MCF 10A (cell line): ENCODE measurements around the gene MAGEE1. TPM values are rescaled to one million over a fixed set of nuclear protein-coding genes. Genes with fewer than 3 reads are reported as not detected.

Source experiments
- BruUV-seq: library from RNA; stranded (reverse); fragments of 400-500 nt; replicated peaks from 2 replicates; lab custom pipeline; 2021; lab: Mats Ljungman, UMichigan
- CTCF ChIA-PET: fragments of 300-600 bp; sonication (Branson Sonifier 250); formaldehyde crosslinking; extraction: SDS; loops from one replicate; lab custom pipeline; 2021; ENCODE audit warnings: antibody characterized with exemption, inconsistent platforms; lab: Yijun Ruan, JAX
- POLR2A ChIA-PET: fragments of 300-600, 350-650 bp; sonication (Branson Sonifier 250); formaldehyde crosslinking; extraction: SDS; loops from one replicate; lab custom pipeline; 2020; ENCODE audit warnings: antibody characterized with exemption, inconsistent platforms; lab: Yijun Ruan, JAX
- DNase-seq: peaks from one replicate; pipeline ENCODE4 v3.0.0-alpha.2; 2018; ENCODE audit not compliant: unreplicated experiment
- H3K27ac Mint-ChIP-seq: one replicate; pipeline ENCODE4 v1.8.0; 2022; ENCODE audit warnings: mild to moderate bottlenecking, low read depth, mixed read lengths; ENCODE audit not compliant: unreplicated experiment
- H3K27me3 Mint-ChIP-seq: one replicate; pipeline ENCODE4 v1.8.0; 2022; ENCODE audit warnings: mixed read lengths; ENCODE audit not compliant: insufficient read depth, unreplicated experiment
- H3K36me3 Mint-ChIP-seq: one replicate; pipeline ENCODE4 v1.8.0; 2022; ENCODE audit warnings: mild to moderate bottlenecking, moderate library complexity, mixed read lengths; ENCODE audit not compliant: insufficient read depth, unreplicated experiment
- H3K4me1 Mint-ChIP-seq: one replicate; pipeline ENCODE4 v1.8.0; 2022; ENCODE audit warnings: mixed read lengths; ENCODE audit not compliant: insufficient read depth, unreplicated experiment
- H3K4me3 Mint-ChIP-seq: one replicate; pipeline ENCODE4 v1.8.0; 2022; ENCODE audit warnings: mild to moderate bottlenecking, moderate library complexity, mixed read lengths; ENCODE audit not compliant: unreplicated experiment
- H3K9me3 Mint-ChIP-seq: one replicate; pipeline ENCODE4 v1.8.0; 2022; ENCODE audit warnings: mixed read lengths; ENCODE audit not compliant: unreplicated experiment
- CTCF ChIP-seq: fragments of 200-600 bp; IDR thresholded peaks from one replicate; pipeline ENCODE4 v1.8.0; 2022; ENCODE audit warnings: antibody characterized with exemption, mild to moderate bottlenecking; ENCODE audit not compliant: unreplicated experiment
- intact Hi-C: fragments of 100-400 bp; cut with micrococcal nuclease; formaldehyde crosslinking; loops from 2 replicates; pipeline ENCODE4 v1.14.1; 2022
- total RNA-seq: library from RNA; stranded (reverse); gene quantifications from 2 replicates; pipeline ENCODE4 v1.2.3, GENCODE V29; 2022

Gene MAGEE1
- total RNA-seq, 1 experiment from 2014 or later: 0.47 TPM

- Mint-ChIP-seq H3K9me3 (no peaks in the 10 kb centered on the region), H3K27me3 (peaks cover 14% of the 10 kb centered on the region), H3K4me1 (no peaks in the 10 kb centered on the region), H3K4me3 (no peak overlapping the region), H3K36me3 (no peaks in the 10 kb centered on the region), H3K27ac (no peak overlapping the region)
- TF ChIP-seq CTCF: no peak
- no peak for DNase-seq
- POLR2A ChIA-PET: interaction anchor here (1.3 kb wide), 1 partner anchor 11 kb away, joined by 3 read pairs; no protein-coding TSS in a partner anchor
- intact Hi-C loops: no loop called here
- CTCF ChIA-PET: interaction anchor here (1.6 kb wide), 1 partner anchor 20 kb away, joined by 3 read pairs; no protein-coding TSS in a partner anchor
- BruUV-seq: no TSS peak
These were observed 6.7 kb downstream of the MAGEE1 start for GRCh38 chrX:76434103-76434741.

DNA sequence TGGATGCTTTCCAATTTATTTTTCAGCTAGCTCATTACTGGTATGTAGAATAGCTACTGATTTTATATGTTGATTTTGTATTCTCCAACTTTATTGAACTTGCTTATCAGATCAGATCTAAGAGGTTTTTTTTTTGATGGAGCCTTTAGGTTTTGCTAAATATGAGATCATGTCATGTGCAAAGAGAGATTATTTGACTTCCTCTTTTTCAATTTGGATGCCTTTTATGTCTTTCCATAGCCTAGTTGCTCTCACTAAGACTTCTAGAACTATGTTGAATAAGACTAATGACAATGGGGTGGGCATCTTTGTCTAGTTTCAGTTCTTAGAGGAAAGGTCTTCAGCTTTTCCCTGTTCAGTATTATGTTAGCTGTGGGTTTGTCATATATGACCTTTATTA lies 11.7 kb downstream of the MAGEE1 start:
- no peak for DNase-seq
- Mint-ChIP-seq H3K4me3 (no peak overlapping the region), H3K27ac (no peak overlapping the region), H3K4me1 (no peaks in the 10 kb centered on the region), H3K9me3 (no peaks in the 10 kb centered on the region), H3K27me3 (peaks cover 11% of the 10 kb centered on the region), H3K36me3 (no peaks in the 10 kb centered on the region)
- intact Hi-C loops: no loop called here
- CTCF ChIA-PET: interaction anchor here (0.6 to 1.4 kb wide), 3 partner anchors 12 to 72 kb away, joined by 3 to 7 read pairs (median 4); no protein-coding TSS in a partner anchor
- BruUV-seq: no TSS peak
- no peak for TF ChIP-seq CTCF
- POLR2A ChIA-PET: no interaction called here

GRCh38 chrX:76453737-76454406 lies 26.4 kb downstream of the MAGEE1 start:
- Mint-ChIP-seq H3K4me1 (no peaks in the 10 kb centered on the region), H3K9me3 (no peaks in the 10 kb centered on the region), H3K36me3 (no peaks in the 10 kb centered on the region), H3K27me3 (peaks cover 29% of the 10 kb centered on the region), H3K4me3 (no peak overlapping the region), H3K27ac (no peak overlapping the region)
- CTCF ChIA-PET: interaction anchor here (0.6 to 4.5 kb wide), 15 partner anchors 8 to 1577 kb away, joined by 3 to 68 read pairs (median 4); partner anchors contain the start of gene MAGEE1
- POLR2A ChIA-PET: interaction anchor here (1.0 kb wide), 1 partner anchor 175 kb away, joined by 5 read pairs; no protein-coding TSS in a partner anchor
- no peak for TF ChIP-seq CTCF
- no peak for DNase-seq
- no TSS peak for BruUV-seq
- intact Hi-C loops: loop anchor here (1.0 to 5.0 kb wide), 2 partner anchors 175 to 1573 kb away; no protein-coding TSS in a partner anchor

GRCh38 chrX:76454456-76454927 lies 27.0 kb downstream of the MAGEE1 start:
- no peak overlapping the region for H3K4me3 Mint-ChIP-seq
- intact Hi-C loops: loop anchor here (1.0 to 5.0 kb wide), 2 partner anchors 175 to 1573 kb away; no protein-coding TSS in a partner anchor
- no TSS peak for BruUV-seq
- CTCF ChIA-PET: interaction anchor here (0.5 to 4.5 kb wide), 22 partner anchors 8 to 1576 kb away, joined by 3 to 68 read pairs (median 4); partner anchors contain the start of gene MAGEE1
- H3K4me1 Mint-ChIP-seq: no peaks in the 10 kb centered on the region
- peaks cover 29% of the 10 kb centered on the region for H3K27me3 Mint-ChIP-seq
- no peaks in the 10 kb centered on the region for H3K9me3 Mint-ChIP-seq
- H3K36me3 Mint-ChIP-seq: no peaks in the 10 kb centered on the region
- H3K27ac Mint-ChIP-seq: no peak overlapping the region
- peak; percentile 36 for TF ChIP-seq CTCF
- POLR2A ChIA-PET: interaction anchor here (1.0 kb wide), 1 partner anchor 175 kb away, joined by 5 read pairs; no protein-coding TSS in a partner anchor
- DNase-seq: peak; percentile 20
